T-helper 2 cell treated with Interferon-gamma antibody and Interleukin-4, amounts not matched to agents 100 ng/mL and 5 ng/mL, for 36 hours (primary cell): ENCODE measurements around the gene DYRK1B. TPM values are rescaled to one million over a fixed set of nuclear protein-coding genes. Genes with fewer than 3 reads are reported as not detected.
"Not testable (repeated sequence)": the region's sequence is repeated elsewhere in the genome, so short reads cannot be mapped to it uniquely, and the experiment has no call there.

Experiments used
- intact Hi-C: fragments of 100-400 bp; cut with micrococcal nuclease; formaldehyde crosslinking; loops from one replicate; pipeline ENCODE4 v1.15.1; 2023
- total RNA-seq: library from RNA; stranded (reverse); gene quantifications from 2 replicates; pipeline ENCODE4 v1.2.3, GENCODE V29; 2022

The DYRK1B gene
- total RNA-seq, 1 donor from 2014 or later, result 5.7 TPM

- intact Hi-C loops, result not testable (repeated sequence)
Measured at GRCh38 chr19:39814111-39814510, 19.9 kb downstream of the DYRK1B start.

- intact Hi-C loops, result no loop called here
Measured at GRCh38 chr19:39813264-39813993, 20.5 kb downstream of the DYRK1B start.

GRCh38 chr19:39811064-39811463, 22.9 kb downstream of the DYRK1B start:
- intact Hi-C loops, result no loop called here

GRCh38 chr19:39810424-39810823, 23.5 kb downstream of the DYRK1B start:
- intact Hi-C loops, result no loop called here

- intact Hi-C loops, result no loop called here
Measured at GRCh38 chr19:39809368-39809767, 24.6 kb downstream of the DYRK1B start.

GRCh38 chr19:39808688-39809087, 25.3 kb downstream of the DYRK1B start:
- intact Hi-C loops, result not testable (repeated sequence)

GRCh38 chr19:39807846-39808364, 26.1 kb downstream of the DYRK1B start:
- intact Hi-C loops, result no loop called here

GRCh38 chr19:39805104-39805503, 28.9 kb downstream of the DYRK1B start:
- intact Hi-C loops, result no loop called here

- intact Hi-C loops, result no loop called here
Measured at GRCh38 chr19:39802958-39803357, 31.0 kb downstream of the DYRK1B start.

- intact Hi-C loops, result no loop called here
Measured at GRCh38 chr19:39797083-39797482, 36.9 kb downstream of the DYRK1B start.

- intact Hi-C loops, result no loop called here
Measured at GRCh38 chr19:39796000-39796498, 37.9 kb downstream of the DYRK1B start.

- intact Hi-C loops, result no loop called here
Measured at GRCh38 chr19:39795001-39795400, 39.0 kb downstream of the DYRK1B start.

- intact Hi-C loops, result loop anchor here (1.0 to 2.0 kb wide), 3 partner anchors 31 to 428 kb away; no protein-coding TSS in a partner anchor
Measured at GRCh38 chr19:39792999-39793546, 40.9 kb downstream of the DYRK1B start.

- intact Hi-C loops, result no loop called here
Measured at GRCh38 chr19:39788244-39788643, 45.7 kb downstream of the DYRK1B start.

- intact Hi-C loops, result no loop called here
Measured at GRCh38 chr19:39780894-39781293, 53.1 kb downstream of the DYRK1B start.

GRCh38 chr19:39778763-39779162, 55.2 kb downstream of the DYRK1B start, which contains the start of gene LEUTX:
TSS of gene LEUTX (plus strand) at chr19:39778854. CDS start at chr19:39778921, 67 bp downstream.
- intact Hi-C loops, result no loop called here

Other genes starting within 250 kb of the DYRK1B start
- gene LGALS13, start 231.6 kb downstream of the DYRK1B start, total RNA-seq, result not detected in 2 replicates
- gene LGALS16, start 178.2 kb downstream of the DYRK1B start, total RNA-seq, result not detected in 2 replicates
- gene LGALS14, start 129.7 kb downstream of the DYRK1B start, total RNA-seq, result not detected in 2 replicates
- 1.6 and 1.9 TPM in 2 replicates for gene CLC, start 96.1 kb downstream of the DYRK1B start, total RNA-seq
- gene LEUTX, start 55.3 kb downstream of the DYRK1B start, total RNA-seq, result not detected in 2 replicates
- 375 and 397 TPM in 2 replicates for gene FBL, start 12.2 kb upstream of the DYRK1B start, total RNA-seq
- 7.3 and 7.4 TPM in 2 replicates for gene FCGBP, start 100.5 kb upstream of the DYRK1B start, total RNA-seq
- 133 and 134 TPM in 2 replicates for gene PSMC4, start 137.0 kb upstream of the DYRK1B start, total RNA-seq
- 5.4 and 6.1 TPM in 2 replicates for gene ZNF546, start 162.9 kb upstream of the DYRK1B start, total RNA-seq
- gene ZNF780B, start 222.1 kb upstream of the DYRK1B start, total RNA-seq, result 29.4 and 30.0 TPM in 2 replicates